ENCODE measurements around the gene GRIK4. TPM values are rescaled to one million over a fixed set of nuclear protein-coding genes. Genes with fewer than 3 reads are reported as not detected.

Gene GRIK4
- total RNA-seq, 3 donors from 2014 or later (not counting 1 experiment from before 2014, with no cell fraction given) = 2.2 to 32.3 (median 21.9) TPM

DNA sequence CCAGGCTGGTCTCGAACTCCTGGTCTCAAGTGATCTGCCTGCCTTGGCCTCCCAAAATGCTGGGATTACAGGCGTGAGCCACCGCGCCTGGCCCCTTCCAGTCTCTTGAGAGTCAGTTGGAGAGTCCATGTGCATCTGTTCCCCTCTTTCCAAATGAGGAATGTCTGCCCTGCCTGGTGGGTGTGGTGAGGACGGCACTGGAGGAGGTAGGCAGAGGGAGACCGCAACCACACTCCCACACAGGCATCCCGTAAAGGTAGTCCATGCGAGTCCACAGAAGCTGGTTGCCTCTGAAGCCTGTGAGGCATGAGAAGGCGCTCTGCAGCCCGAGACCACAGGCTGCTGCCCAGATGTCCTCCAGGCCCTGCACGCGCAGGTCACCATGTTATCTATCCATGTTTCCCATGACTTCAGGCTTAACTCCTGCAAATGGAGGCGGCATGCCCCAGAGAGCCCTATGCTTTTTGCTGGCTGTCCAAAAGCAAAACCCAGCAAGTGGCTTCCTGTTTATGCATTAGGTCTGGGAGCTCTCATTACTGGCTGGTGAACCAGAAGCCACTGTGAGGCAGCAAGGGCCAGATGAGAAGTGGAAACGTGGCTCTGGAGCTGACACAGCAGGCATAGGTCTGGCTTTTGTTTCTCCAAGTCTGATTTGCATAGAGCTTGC, 43.4 kb downstream of the GRIK4 start:
- Mint-ChIP-seq H3K27me3 (ENCODE audit: low read depth in 2 of 2) (no peaks in the 10 kb centered on the region), H3K4me1 (peaks cover 7 to 53% of the 10 kb centered on the region in 2 donors), H3K36me3 (no peaks in the 10 kb centered on the region), H3K27ac (peak overlapping the region in 1 of 2 donors; percentile 50), H3K4me3 (no peak overlapping the region), H3K9me3 (no peaks in the 10 kb centered on the region)
- 82% methylated on average over 14 of the region's 14 CpGs for WGBS (ENCODE audit: insufficient coverage)
- DNase-seq (no peak), ATAC-seq (no peak)
- Histone ChIP-seq H3K4me3 (ENCODE audit: low read length) (no peak overlapping the region), H3K27ac (ENCODE audit: low read length) (no peak overlapping the region), H3K9me3 (ENCODE audit: control insufficient read depth, insufficient read depth, low read length) (no peaks in the 10 kb centered on the region), H3K36me3 (ENCODE audit: control insufficient read depth, insufficient read depth, low read length) (no peaks in the 10 kb centered on the region), H3K4me1 (ENCODE audit: control insufficient read depth, insufficient read depth, low read length) (no peaks in the 10 kb centered on the region), H3K27me3 (ENCODE audit: control insufficient read depth, insufficient read depth, low read length) (no peaks in the 10 kb centered on the region)
- TF ChIP-seq, protein P1, sequence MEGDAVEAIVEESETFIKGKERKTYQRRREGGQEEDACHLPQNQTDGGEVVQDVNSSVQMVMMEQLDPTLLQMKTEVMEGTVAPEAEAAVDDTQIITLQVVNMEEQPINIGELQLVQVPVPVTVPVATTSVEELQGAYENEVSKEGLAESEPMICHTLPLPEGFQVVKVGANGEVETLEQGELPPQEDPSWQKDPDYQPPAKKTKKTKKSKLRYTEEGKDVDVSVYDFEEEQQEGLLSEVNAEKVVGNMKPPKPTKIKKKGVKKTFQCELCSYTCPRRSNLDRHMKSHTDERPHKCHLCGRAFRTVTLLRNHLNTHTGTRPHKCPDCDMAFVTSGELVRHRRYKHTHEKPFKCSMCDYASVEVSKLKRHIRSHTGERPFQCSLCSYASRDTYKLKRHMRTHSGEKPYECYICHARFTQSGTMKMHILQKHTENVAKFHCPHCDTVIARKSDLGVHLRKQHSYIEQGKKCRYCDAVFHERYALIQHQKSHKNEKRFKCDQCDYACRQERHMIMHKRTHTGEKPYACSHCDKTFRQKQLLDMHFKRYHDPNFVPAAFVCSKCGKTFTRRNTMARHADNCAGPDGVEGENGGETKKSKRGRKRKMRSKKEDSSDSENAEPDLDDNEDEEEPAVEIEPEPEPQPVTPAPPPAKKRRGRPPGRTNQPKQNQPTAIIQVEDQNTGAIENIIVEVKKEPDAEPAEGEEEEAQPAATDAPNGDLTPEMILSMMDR (IDR thresholded peaks at IDR 0.05) = no peak
- intact Hi-C loops (cut with micrococcal nuclease) = no loop called here

DNA sequence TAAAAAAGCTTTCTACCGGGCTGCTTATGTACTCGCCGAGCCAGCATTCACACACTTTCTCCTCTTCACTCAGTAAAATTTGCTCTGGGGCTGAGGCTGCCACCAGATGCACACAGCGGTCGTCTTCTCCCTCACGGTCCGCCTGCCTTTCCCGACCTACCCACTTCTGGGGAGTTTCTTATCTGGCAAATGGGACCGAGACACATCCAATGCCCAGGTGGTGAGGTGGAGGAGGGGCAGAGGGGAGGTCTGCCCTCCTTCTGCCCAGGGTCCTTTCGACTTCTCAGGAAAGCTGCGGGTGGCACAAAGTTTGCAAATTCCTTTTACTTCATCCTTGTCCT, 43.9 kb downstream of the GRIK4 start:
- WGBS (ENCODE audit: insufficient coverage) = 56% methylated on average over 6 of the region's 11 CpGs
- ATAC-seq (no peak), DNase-seq (no peak)
- Mint-ChIP-seq H3K36me3 (no peaks in the 10 kb centered on the region), H3K27ac (peak overlapping the region in 1 of 2 donors; percentile 50), H3K4me1 (peaks cover 7 to 48% of the 10 kb centered on the region in 2 donors), H3K4me3 (no peak overlapping the region), H3K27me3 (ENCODE audit: low read depth in 2 of 2) (no peaks in the 10 kb centered on the region), H3K9me3 (no peaks in the 10 kb centered on the region)
- Histone ChIP-seq H3K9me3 (ENCODE audit: control insufficient read depth, insufficient read depth, low read length) (no peaks in the 10 kb centered on the region), H3K4me3 (ENCODE audit: low read length) (no peak overlapping the region), H3K36me3 (ENCODE audit: control insufficient read depth, insufficient read depth, low read length) (no peaks in the 10 kb centered on the region), H3K4me1 (ENCODE audit: control insufficient read depth, insufficient read depth, low read length) (no peaks in the 10 kb centered on the region), H3K27ac (ENCODE audit: low read length) (no peak overlapping the region), H3K27me3 (ENCODE audit: control insufficient read depth, insufficient read depth, low read length) (no peaks in the 10 kb centered on the region)
- TF ChIP-seq, protein P1 (IDR thresholded peaks at IDR 0.05) = no peak
- intact Hi-C loops (cut with micrococcal nuclease) = no loop called here

DNA sequence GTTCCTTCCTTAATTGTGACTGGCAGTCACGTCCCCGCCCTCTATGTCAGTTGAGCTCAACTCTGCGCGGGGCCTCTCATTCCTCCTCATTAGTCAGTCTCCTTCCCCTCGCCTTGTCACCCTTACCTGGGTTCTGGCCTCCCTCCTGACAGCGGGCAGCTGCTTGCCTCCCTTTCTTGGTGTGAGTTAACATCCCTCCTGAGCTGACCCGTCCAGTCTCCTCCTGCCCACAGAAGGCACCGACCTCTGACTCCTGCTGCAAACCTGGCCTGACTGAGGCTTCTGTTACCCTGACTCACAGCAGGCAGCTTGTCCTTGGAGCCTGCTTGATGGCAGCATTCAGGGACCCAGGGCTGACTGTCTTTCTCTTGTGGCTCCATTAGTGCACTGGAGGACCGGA, 45.2 kb downstream of the GRIK4 start:
- intact Hi-C loops (cut with micrococcal nuclease) = no loop called here
- no peaks in the 10 kb centered on the region for H3K36me3 ChIP-seq (ENCODE audit: control insufficient read depth, insufficient read depth, low read length)
- no peak overlapping the region for H3K4me3 Mint-ChIP-seq
- no peak for ATAC-seq
- DNase-seq = no peak
- no peak overlapping the region for H3K27ac Mint-ChIP-seq
- no peaks in the 10 kb centered on the region for H3K4me1 ChIP-seq (ENCODE audit: control insufficient read depth, insufficient read depth, low read length)
- H3K27me3 ChIP-seq (ENCODE audit: control insufficient read depth, insufficient read depth, low read length) = no peaks in the 10 kb centered on the region
- H3K27me3 Mint-ChIP-seq (ENCODE audit: low read depth in 2 of 2) = peaks cover 0 to 4% of the 10 kb centered on the region in 2 donors
- no peak overlapping the region for H3K27ac ChIP-seq (ENCODE audit: low read length)
- TF ChIP-seq, protein P1 (IDR thresholded peaks at IDR 0.05) = no peak
- 81% methylated on average over 9 of the region's 9 CpGs for WGBS (ENCODE audit: insufficient coverage)
- no peak overlapping the region for H3K4me3 ChIP-seq (ENCODE audit: low read length)
- H3K36me3 Mint-ChIP-seq = no peaks in the 10 kb centered on the region
- no peaks in the 10 kb centered on the region for H3K9me3 Mint-ChIP-seq
- peaks cover 7 to 41% of the 10 kb centered on the region in 2 donors for H3K4me1 Mint-ChIP-seq
- H3K9me3 ChIP-seq (ENCODE audit: control insufficient read depth, insufficient read depth, low read length) = no peaks in the 10 kb centered on the region

Data from natural killer cell (primary cell).